SK-N-SH (cell line): ENCODE data around the gene RNU5D-1. TPM values are rescaled to one million over a fixed set of nuclear protein-coding genes. Genes with fewer than 3 reads are reported as not detected.

Experiments used
- CTCF ChIA-PET: fragments of 300-600, 350-600 bp; formaldehyde crosslinking; extraction: SDS; loops from one replicate; lab custom pipeline; 2021; lab: Yijun Ruan, JAX
- POLR2A ChIA-PET: fragments of 350-600 bp; sonication (Branson Sonifier 250); formaldehyde crosslinking; extraction: SDS; loops from one replicate; lab custom pipeline; 2020; ENCODE audit warnings: antibody characterized with exemption, inconsistent platforms; lab: Yijun Ruan, JAX
- DNase-seq: peaks from one replicate; pipeline ENCODE4 v3.0.0; 2012
- H2AFZ ChIP-seq: fragments of 200-600 bp; sonication (generic); 2 replicates; pipeline ENCODE4 v1.8.1; 2016; ENCODE audit warnings: antibody characterized with exemption, mild to moderate bottlenecking, low read depth
- H3F3A ChIP-seq: fragments of 200-600 bp; sonication (generic); replicated peaks from 2 replicates; pipeline ENCODE3; 2016; ENCODE audit warnings: antibody characterized with exemption, mild to moderate bottlenecking; ENCODE audit not compliant: insufficient read depth
- H3K27ac ChIP-seq, 2 experiments: fragments of 200-500 bp in 1 of 2; fragments of 200-600 bp in 1 of 2; sonication (Bioruptor generic) in 1 of 2; sonication (generic), shearing (Covaris generic) in 1 of 2; 2 replicates each; pipeline versions ENCODE4 v1.5.1 to v1.6.1; 2014 to 2016; ENCODE audit warnings: low read depth in 2 of 2, inconsistent platforms in 1 of 2, low read length in 1 of 2, mild to moderate bottlenecking in 1 of 2, mixed read lengths in 1 of 2
- H3K27me3 ChIP-seq: fragments of 200-600 bp; sonication (generic), shearing (Covaris generic); 2 replicates; pipeline ENCODE4 v1.6.1; 2016; ENCODE audit warnings: mixed run types; ENCODE audit not compliant: insufficient read depth
- H3K36me3 ChIP-seq, 2 experiments: fragments of 200-500 bp in 1 of 2; fragments of 200-600 bp in 1 of 2; sonication (Bioruptor generic) in 1 of 2; sonication (generic) in 1 of 2; replicated peaks in 1 of 2; 2 replicates each; pipeline versions ENCODE3 to v1.5.1; 2014 to 2016; ENCODE audit warnings: low read length in 1 of 2, mild to moderate bottlenecking in 1 of 2; ENCODE audit not compliant: insufficient read depth in 2 of 2, control insufficient read depth in 1 of 2
- H3K4me1 ChIP-seq, 2 experiments: fragments of 200-500 bp in 1 of 2; fragments of 200-600 bp in 1 of 2; sonication (Bioruptor generic) in 1 of 2; sonication (generic), shearing (Covaris generic) in 1 of 2; 2 replicates each; pipeline versions ENCODE4 v1.5.1 to v1.6.1; 2014 to 2016; ENCODE audit warnings: low read depth in 1 of 2, low read length in 1 of 2, mixed run types in 1 of 2; ENCODE audit not compliant: insufficient read depth in 2 of 2, control insufficient read depth in 1 of 2
- H3K4me2 ChIP-seq: fragments of 200-600 bp; sonication (generic), shearing (Covaris generic); 2 replicates; pipeline ENCODE4 v1.6.1; 2017; ENCODE audit warnings: mixed run types
- H3K4me3 ChIP-seq, 2 experiments: fragments of 200-500 bp in 1 of 2; fragments of 200-600 bp in 1 of 2; sonication (Bioruptor generic) in 1 of 2; sonication (generic), shearing (Covaris generic) in 1 of 2; 2 replicates each; pipeline versions ENCODE4 v1.5.1 to v1.8.1; 2014 to 2016; ENCODE audit warnings: low read depth in 2 of 2, inconsistent platforms in 1 of 2, low read length in 1 of 2, mild to moderate bottlenecking in 1 of 2, mixed read lengths in 1 of 2, moderate library complexity in 1 of 2
- H3K79me2 ChIP-seq: fragments of 200-600 bp; sonication (generic); 2 replicates; pipeline ENCODE4 v1.8.1; 2017; ENCODE audit warnings: mild to moderate bottlenecking; ENCODE audit not compliant: insufficient read depth
- H3K9ac ChIP-seq: fragments of 200-600 bp; sonication (generic); 2 replicates; pipeline ENCODE4 v1.6.1; 2017; ENCODE audit warnings: mixed run types
- H3K9me2 ChIP-seq: fragments of 200-600 bp; sonication (generic); 2 replicates; pipeline ENCODE4 v1.6.1; 2017; ENCODE audit warnings: mixed run types
- H3K9me3 ChIP-seq: fragments of 200-600 bp; sonication (generic); 2 replicates; pipeline ENCODE4 v1.6.1; 2017; ENCODE audit warnings: mixed run types, mild to moderate bottlenecking, moderate library complexity
- H4K20me1 ChIP-seq: fragments of 200-600 bp; sonication (generic); 2 replicates; pipeline ENCODE4 v1.6.1; 2017; ENCODE audit warnings: mild to moderate bottlenecking, mixed run types; ENCODE audit not compliant: insufficient read depth
- CHD2 ChIP-seq: fragments of 150-350 bp; IDR thresholded peaks from 2 replicates; pipeline ENCODE4 v1.6.1; 2018; ENCODE audit warnings: low read length; ENCODE audit not compliant: partially characterized antibody
- EP300 ChIP-seq, 2 experiments: IDR thresholded peaks; 2 replicates each; pipeline versions ENCODE4 v1.4.0 to v1.6.1; 2012; ENCODE audit warnings: borderline replicate concordance in 1 of 2, low read depth in 1 of 2, low read length in 1 of 2
- FOXJ3 ChIP-seq: sonication (generic); formaldehyde crosslinking; IDR thresholded peaks from 2 replicates; pipeline ENCODE4 v1.5.1; 2020; ENCODE audit warnings: mild to moderate bottlenecking, missing genetic modification reagents
- GABPA ChIP-seq: IDR thresholded peaks from 2 replicates; pipeline ENCODE4 v1.4.0; 2012; ENCODE audit warnings: low read depth, mild to moderate bottlenecking
- IRF3 ChIP-seq: fragments of 150-350 bp; IDR thresholded peaks from 2 replicates; pipeline ENCODE4 v1.6.1; 2016; ENCODE audit warnings: mild to moderate bottlenecking, low read depth, low read length
- RCOR1 ChIP-seq: fragments of 150-350 bp; IDR thresholded peaks from 2 replicates; pipeline ENCODE4 v1.6.1; 2017; ENCODE audit warnings: antibody characterized with exemption, low read length
- REST ChIP-seq: IDR thresholded peaks from 2 replicates; pipeline ENCODE4 v1.6.1; 2012; ENCODE audit warnings: mild to moderate bottlenecking, low read depth, low read length, moderate library complexity
- RFX5 ChIP-seq: IDR thresholded peaks from 2 replicates; pipeline ENCODE4 v1.6.1; 2012; ENCODE audit warnings: mild to moderate bottlenecking, improper control_type of control experiment, low read length
- TAF1 ChIP-seq: IDR thresholded peaks from 2 replicates; pipeline ENCODE4 v1.6.1; 2012; ENCODE audit warnings: low read depth, mild to moderate bottlenecking, low read length, moderate library complexity, borderline replicate concordance
- YY1 ChIP-seq: IDR thresholded peaks from 2 replicates; pipeline ENCODE4 v1.4.0; 2012; ENCODE audit warnings: low read depth, mild to moderate bottlenecking
- WGBS: methylation state at CpG from one replicate; pipeline ENCODE4 v1.1.6; 2017; ENCODE audit warnings: low lambda C conversion rate; 5-methylcytosine and 5-hydroxymethylcytosine counted together
- polyA plus RNA-seq, 3 experiments: library from polyadenylated mRNA; depleted of rRNA; stranded (reverse); fragments of >200 nt; gene quantifications; 2 replicates each; pipeline ENCODE4 v1.2.3, GENCODE V29; 2012
- TF ChIP-seq, protein P1 (sequence below): IDR thresholded peaks from 2 replicates; pipeline ENCODE4 v1.4.0; 2012; ENCODE audit warnings: low read depth, borderline replicate concordance
- TF ChIP-seq, protein P2 (sequence below): fragments of 200-600 bp; sonication (generic); IDR thresholded peaks from 2 replicates; pipeline ENCODE4 v1.6.1; 2017; ENCODE audit warnings: antibody characterized with exemption, mild to moderate bottlenecking, moderate library complexity

Gene RNU5D-1
- polyA plus RNA-seq, 1 of the 3 experiments (the other 2 are of a cell fraction): not detected

GRCh38 chr1:44743211-44743610, 12.2 kb upstream of the RNU5D-1 start:
- H3K9me3 ChIP-seq: no peaks in the 10 kb centered on the region
- H3K27me3 ChIP-seq: no peaks in the 10 kb centered on the region
- no peak overlapping the region for H3K9ac ChIP-seq
- DNase-seq: no peak
- H3K9me2 ChIP-seq: no peaks in the 10 kb centered on the region
- ChIA-PET POLR2A (interaction anchor here (0.6 to 1.4 kb wide), 2 partner anchors 32 to 36 kb away, joined by 3 to 6 read pairs; partner anchors contain the start of gene RPS8), CTCF (interaction anchor here (0.7 to 1.9 kb wide), 4 partner anchors 12 to 32 kb away, joined by 3 to 9 read pairs (median 4); partner anchors contain the start of genes RNU5D-1 and RPS8)
- no peak overlapping the region for H3K4me2 ChIP-seq
- peaks cover 4% of the 10 kb centered on the region; the same call in 1 of the 2 replicates for H4K20me1 ChIP-seq
- WGBS: 80% methylated on average over 1 of the region's 1 CpG
- peaks cover 82% of the 10 kb centered on the region for H3K79me2 ChIP-seq
- H2AFZ ChIP-seq: peak overlapping the region; percentile 71
- TF ChIP-seq EP300 (IDR thresholded peaks at IDR 0.05; ENCODE audit: borderline replicate concordance in 1 of 2, low read depth in 1 of 2, low read length in 1 of 2) (no peak), IRF3 (no peak), RFX5 (no peak), RCOR1 (no peak)
- TF ChIP-seq, protein P1, sequence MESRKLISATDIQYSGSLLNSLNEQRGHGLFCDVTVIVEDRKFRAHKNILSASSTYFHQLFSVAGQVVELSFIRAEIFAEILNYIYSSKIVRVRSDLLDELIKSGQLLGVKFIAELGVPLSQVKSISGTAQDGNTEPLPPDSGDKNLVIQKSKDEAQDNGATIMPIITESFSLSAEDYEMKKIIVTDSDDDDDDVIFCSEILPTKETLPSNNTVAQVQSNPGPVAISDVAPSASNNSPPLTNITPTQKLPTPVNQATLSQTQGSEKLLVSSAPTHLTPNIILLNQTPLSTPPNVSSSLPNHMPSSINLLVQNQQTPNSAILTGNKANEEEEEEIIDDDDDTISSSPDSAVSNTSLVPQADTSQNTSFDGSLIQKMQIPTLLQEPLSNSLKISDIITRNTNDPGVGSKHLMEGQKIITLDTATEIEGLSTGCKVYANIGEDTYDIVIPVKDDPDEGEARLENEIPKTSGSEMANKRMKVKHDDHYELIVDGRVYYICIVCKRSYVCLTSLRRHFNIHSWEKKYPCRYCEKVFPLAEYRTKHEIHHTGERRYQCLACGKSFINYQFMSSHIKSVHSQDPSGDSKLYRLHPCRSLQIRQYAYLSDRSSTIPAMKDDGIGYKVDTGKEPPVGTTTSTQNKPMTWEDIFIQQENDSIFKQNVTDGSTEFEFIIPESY: no peak
- H3K36me3 ChIP-seq: peaks cover 0 to 14% of the 10 kb centered on the region in 2 experiments
- H3K4me1 ChIP-seq: peaks cover 0 to 5% of the 10 kb centered on the region in 2 experiments; a peak in 2 of 4 replicates
- peaks cover 11% of the 10 kb centered on the region for H3F3A ChIP-seq
- no peak overlapping the region for H3K4me3 ChIP-seq
- 0 out of 4 replicates have a peak overlapping the region, but pooled peaks of 1 of the 2 experiments have one; percentile 5 for H3K27ac ChIP-seq

- H4K20me1 ChIP-seq: no peaks in the 10 kb centered on the region
- no peak for DNase-seq
- no peaks in the 10 kb centered on the region for H3K9me3 ChIP-seq
- peak overlapping the region; percentile 87 for H2AFZ ChIP-seq
- ChIA-PET CTCF (interaction anchor here (1.3 kb wide), 1 partner anchor 60 kb away, joined by 3 read pairs; the partner anchor contains the start of gene PLK3), POLR2A (no interaction called here)
- H3K4me3 ChIP-seq: peak overlapping the region; percentile 58 to 85
- peak overlapping the region; percentile 93 for H3K4me2 ChIP-seq
- peaks cover 0 to 5% of the 10 kb centered on the region in 2 experiments; a peak in 2 of 4 replicates for H3K4me1 ChIP-seq
- H3F3A ChIP-seq: peaks cover 9% of the 10 kb centered on the region
- WGBS: 3% methylated on average over 14 of the region's 14 CpGs
- no peaks in the 10 kb centered on the region for H3K27me3 ChIP-seq
- H3K9me2 ChIP-seq: no peaks in the 10 kb centered on the region
- peaks cover 55% of the 10 kb centered on the region for H3K79me2 ChIP-seq
- H3K27ac ChIP-seq: peak overlapping the region; percentile 35 to 89
- peak overlapping the region; percentile 85 for H3K9ac ChIP-seq
- peaks cover 0 to 5% of the 10 kb centered on the region in 2 experiments for H3K36me3 ChIP-seq
- TF ChIP-seq IRF3: no peak
- no peak for TF ChIP-seq GABPA
- TF ChIP-seq TAF1: no peak
- no peak for TF ChIP-seq YY1
- no peak for TF ChIP-seq FOXJ3 (CRISPR knock-in tag)
- no peak for TF ChIP-seq REST
- TF ChIP-seq, protein P2, sequence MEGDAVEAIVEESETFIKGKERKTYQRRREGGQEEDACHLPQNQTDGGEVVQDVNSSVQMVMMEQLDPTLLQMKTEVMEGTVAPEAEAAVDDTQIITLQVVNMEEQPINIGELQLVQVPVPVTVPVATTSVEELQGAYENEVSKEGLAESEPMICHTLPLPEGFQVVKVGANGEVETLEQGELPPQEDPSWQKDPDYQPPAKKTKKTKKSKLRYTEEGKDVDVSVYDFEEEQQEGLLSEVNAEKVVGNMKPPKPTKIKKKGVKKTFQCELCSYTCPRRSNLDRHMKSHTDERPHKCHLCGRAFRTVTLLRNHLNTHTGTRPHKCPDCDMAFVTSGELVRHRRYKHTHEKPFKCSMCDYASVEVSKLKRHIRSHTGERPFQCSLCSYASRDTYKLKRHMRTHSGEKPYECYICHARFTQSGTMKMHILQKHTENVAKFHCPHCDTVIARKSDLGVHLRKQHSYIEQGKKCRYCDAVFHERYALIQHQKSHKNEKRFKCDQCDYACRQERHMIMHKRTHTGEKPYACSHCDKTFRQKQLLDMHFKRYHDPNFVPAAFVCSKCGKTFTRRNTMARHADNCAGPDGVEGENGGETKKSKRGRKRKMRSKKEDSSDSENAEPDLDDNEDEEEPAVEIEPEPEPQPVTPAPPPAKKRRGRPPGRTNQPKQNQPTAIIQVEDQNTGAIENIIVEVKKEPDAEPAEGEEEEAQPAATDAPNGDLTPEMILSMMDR: no peak
- no peak for TF ChIP-seq CHD2
These were observed 9.2 kb upstream of the RNU5D-1 start for GRCh38 chr1:44740179-44740617.
